GM21526 (cell line): Measurements from ENCODE around the gene INHBE.
"Not testable (repeated sequence)": the region's sequence is repeated elsewhere in the genome, so short reads cannot be mapped to it uniquely, and the experiment has no call there.

Source experiments
- ATAC-seq: cut with Tn5 transposase; IDR thresholded peaks from one replicate; pipeline ENCODE4 v1.9.1; 2021; ENCODE audit warnings: moderate library complexity; ENCODE audit not compliant: unreplicated experiment, low FRiP score

The INHBE gene

GRCh38 chr12:57439762-57440266 lies 15.3 kb upstream of the INHBE start:
- ATAC-seq = no peak

DNA sequence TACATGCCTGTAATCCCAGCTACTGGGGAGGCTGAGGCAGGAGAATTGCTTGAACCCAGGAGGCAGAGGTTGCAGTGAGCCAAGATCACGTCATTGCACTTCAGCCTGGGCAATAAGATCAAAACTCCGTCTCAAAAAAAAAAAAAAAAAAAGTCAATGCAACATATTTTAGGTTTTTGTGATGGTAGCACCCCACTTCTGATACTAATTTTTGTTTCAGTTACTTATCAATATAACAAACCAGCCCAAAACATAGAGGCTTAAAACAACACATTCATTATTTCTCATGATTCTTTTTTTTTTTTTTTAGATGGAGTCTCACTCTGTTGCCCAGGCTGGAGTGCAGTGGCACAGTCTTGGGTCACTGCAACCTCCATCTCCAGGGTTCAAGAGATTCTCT lies 13.7 kb upstream of the INHBE start:
- ATAC-seq = not testable (repeated sequence)

DNA sequence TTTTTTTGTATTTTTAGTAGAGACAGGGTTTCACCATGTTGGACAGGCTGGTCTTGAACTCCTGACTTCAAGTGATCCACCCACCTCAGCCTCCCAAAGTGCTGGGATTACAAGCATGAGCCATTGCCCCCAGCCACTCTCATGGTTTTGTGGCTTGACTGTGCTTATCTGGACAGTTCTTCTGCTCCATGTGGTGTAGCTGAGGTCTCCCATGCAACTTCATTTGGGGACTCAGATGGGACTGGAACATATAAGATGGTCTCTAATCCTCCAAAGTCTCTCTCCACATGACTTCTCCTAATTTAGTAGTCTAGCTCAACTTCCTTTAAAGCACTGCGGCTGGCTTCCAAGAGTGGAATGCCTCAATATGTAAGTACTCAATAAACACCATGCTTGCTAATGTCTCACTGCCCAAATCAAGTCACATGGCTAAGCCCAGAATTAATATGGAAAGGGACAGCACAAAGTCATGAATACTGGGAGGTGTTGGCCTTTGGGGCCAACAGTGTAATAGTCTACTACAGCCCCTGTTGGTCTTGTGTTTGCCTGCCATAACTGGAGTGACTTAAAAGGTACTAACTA lies 13.2 kb upstream of the INHBE start:
- no peak for ATAC-seq

- ATAC-seq = not testable (repeated sequence)
These were observed 10.8 kb upstream of the INHBE start for GRCh38 chr12:57444337-57444736.

DNA sequence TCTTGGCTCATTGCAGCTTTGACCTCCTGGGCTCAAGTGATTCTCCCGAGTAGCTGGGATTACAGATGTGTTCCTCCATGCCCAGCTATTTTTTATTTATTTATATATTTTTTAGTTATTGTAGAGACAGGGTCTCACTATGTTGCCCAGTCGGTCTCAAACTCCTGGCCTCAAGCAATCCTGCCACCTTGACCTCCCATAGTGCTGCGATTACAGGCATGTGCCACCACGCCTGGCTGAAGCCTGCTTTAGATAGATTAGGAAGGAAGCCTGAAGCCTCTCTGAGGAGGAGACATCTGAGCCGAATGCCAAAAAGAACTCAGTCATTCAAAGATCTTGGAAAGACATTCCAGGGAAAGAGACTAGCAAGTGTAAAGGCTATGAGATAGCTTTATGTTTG lies 10.4 kb upstream of the INHBE start:
- ATAC-seq = no peak

GRCh38 chr12:57446292-57446960 lies 8.7 kb upstream of the INHBE start:
- no peak for ATAC-seq

- ATAC-seq = no peak
These were observed 6.4 kb upstream of the INHBE start for GRCh38 chr12:57448669-57449068.

GRCh38 chr12:57449375-57449774 lies 5.7 kb upstream of the INHBE start:
- no peak for ATAC-seq

- ATAC-seq = no peak
These were observed 5.0 kb upstream of the INHBE start for GRCh38 chr12:57450057-57450456.

GRCh38 chr12:57451233-57451778 lies 3.8 kb upstream of the INHBE start:
- no peak for ATAC-seq

- no peak for ATAC-seq
These were observed 2.7 kb upstream of the INHBE start for GRCh38 chr12:57452181-57452936.

GRCh38 chr12:57452937-57453509 lies 2.1 kb upstream of the INHBE start:
- ATAC-seq = no peak

- no peak for ATAC-seq
These were observed 918 bp upstream of the INHBE start for GRCh38 chr12:57454213-57454565.

DNA sequence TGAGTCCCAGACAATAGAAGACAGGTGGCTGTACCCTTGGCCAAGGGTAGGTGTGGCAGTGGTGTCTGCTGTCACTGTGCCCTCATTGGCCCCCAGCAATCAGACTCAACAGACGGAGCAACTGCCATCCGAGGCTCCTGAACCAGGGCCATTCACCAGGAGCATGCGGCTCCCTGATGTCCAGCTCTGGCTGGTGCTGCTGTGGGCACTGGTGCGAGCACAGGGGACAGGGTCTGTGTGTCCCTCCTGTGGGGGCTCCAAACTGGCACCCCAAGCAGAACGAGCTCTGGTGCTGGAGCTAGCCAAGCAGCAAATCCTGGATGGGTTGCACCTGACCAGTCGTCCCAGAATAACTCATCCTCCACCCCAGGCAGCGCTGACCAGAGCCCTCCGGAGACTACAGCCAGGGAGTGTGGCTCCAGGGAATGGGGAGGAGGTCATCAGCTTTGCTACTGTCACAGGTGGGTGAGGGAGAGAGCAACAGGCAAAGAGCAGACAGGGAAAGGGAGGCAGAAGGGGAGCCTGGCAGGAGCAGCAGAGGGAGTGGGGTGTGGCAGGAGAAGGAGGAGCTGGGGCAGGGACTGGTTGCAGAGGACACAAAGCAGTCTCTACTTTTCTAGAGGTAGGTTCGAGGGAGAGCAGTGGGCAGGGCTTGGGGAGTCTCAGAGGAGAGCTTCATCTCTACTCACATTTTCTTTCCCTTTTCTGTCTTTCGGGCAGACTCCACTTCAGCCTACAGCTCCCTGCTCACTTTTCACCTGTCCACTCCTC lies 452 bp downstream of the INHBE start:
- ATAC-seq = no peak

DNA sequence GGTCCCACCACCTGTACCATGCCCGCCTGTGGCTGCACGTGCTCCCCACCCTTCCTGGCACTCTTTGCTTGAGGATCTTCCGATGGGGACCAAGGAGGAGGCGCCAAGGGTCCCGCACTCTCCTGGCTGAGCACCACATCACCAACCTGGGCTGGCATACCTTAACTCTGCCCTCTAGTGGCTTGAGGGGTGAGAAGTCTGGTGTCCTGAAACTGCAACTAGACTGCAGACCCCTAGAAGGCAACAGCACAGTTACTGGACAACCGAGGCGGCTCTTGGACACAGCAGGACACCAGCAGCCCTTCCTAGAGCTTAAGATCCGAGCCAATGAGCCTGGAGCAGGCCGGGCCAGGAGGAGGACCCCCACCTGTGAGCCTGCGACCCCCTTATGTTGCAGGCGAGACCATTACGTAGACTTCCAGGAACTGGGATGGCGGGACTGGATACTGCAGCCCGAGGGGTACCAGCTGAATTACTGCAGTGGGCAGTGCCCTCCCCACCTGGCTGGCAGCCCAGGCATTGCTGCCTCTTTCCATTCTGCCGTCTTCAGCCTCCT lies 1.1 kb downstream of the INHBE start:
- no peak for ATAC-seq

DNA sequence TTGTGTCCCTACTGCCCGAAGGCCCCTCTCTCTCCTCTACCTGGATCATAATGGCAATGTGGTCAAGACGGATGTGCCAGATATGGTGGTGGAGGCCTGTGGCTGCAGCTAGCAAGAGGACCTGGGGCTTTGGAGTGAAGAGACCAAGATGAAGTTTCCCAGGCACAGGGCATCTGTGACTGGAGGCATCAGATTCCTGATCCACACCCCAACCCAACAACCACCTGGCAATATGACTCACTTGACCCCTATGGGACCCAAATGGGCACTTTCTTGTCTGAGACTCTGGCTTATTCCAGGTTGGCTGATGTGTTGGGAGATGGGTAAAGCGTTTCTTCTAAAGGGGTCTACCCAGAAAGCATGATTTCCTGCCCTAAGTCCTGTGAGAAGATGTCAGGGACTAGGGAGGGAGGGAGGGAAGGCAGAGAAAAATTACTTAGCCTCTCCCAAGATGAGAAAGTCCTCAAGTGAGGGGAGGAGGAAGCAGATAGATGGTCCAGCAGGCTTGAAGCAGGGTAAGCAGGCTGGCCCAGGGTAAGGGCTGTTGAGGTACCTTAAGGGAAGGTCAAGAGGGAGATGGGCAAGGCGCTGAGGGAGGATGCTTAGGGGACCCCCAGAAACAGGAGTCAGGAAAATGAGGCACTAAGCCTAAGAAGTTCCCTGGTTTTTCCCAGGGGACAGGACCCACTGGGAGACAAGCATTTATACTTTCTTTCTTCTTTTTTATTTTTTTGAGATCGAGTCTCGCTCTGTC lies 1.8 kb downstream of the INHBE start:
- ATAC-seq = no peak

DNA sequence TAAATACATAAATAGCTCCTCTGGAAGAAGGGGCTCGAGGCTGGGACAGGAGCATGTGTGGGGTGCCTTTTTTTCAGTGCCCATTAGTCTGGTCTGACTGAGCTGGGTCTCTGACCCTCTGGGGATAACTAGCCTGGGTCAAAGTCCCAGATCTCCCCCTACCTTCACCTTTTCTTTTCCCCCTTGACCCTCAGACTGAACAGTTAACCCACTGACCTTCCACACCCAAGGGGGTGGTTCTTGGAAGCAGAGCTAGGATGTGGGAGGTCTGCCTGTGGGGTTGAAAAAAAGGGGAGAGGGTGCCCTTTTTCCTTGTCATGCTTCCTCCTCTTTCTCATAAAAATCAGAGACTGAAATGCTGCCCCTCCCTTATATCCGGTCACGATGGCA lies 3.6 kb downstream of the INHBE start:
- no peak for ATAC-seq

GRCh38 chr12:57459055-57459749 lies 4.1 kb downstream of the INHBE start:
- peak; percentile 54 for ATAC-seq
